DMS153 treated with DMSO at 0.1 percent for 48 hours (cell line): ENCODE results near the gene EFNB2.

Experiments
- DNase-seq: peaks from one replicate; lab custom pipeline; 2025; ENCODE audit not compliant: unreplicated experiment; lab: John Stamatoyannopoulos, UW

The EFNB2 gene

DNA sequence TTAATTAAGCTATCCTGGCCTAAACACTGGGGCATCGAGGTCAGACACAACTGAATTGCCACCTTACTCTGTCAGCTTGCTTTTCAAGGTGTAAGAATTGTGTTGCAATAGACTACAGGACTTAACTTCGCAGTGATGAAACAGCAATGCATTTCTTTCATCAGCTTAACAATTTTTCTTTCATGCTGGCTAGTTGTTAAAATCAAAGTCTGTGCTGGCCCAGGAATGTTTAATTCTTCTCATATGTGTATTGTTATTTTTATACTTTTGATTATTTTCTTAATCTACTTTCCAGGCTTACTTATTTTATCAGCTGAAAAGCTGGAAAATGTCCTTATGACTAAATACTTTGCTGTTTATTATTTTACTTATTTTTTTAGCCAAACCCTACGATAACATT lies 79.7 kb downstream of the EFNB2 start:
- DNase-seq: no peak

- DNase-seq: no peak
Observed at GRCh38 chr13:106455190-106455589, 80.3 kb downstream of the EFNB2 start.

DNA sequence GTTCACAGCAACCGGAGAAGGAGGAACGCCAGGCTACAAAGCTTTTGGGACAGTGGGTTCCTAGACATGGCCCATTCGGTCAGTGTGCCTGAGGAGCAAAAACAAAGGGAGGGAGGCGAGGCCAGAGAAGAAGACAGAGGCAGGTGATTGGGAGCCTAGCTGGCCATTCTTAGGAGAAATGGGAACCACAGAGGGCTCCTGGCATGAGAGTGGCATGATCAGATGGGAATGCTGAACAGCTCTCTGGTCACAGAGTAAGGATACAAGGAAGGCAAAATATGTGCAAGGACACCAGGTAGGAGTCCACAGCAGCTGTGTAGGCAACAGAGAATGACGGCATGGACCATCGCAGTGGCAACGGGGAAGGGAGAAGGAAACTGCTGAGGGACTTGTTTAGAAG lies 82.4 kb downstream of the EFNB2 start:
- no peak for DNase-seq

GRCh38 chr13:106450991-106451390 lies 84.5 kb downstream of the EFNB2 start:
- DNase-seq: no peak

DNA sequence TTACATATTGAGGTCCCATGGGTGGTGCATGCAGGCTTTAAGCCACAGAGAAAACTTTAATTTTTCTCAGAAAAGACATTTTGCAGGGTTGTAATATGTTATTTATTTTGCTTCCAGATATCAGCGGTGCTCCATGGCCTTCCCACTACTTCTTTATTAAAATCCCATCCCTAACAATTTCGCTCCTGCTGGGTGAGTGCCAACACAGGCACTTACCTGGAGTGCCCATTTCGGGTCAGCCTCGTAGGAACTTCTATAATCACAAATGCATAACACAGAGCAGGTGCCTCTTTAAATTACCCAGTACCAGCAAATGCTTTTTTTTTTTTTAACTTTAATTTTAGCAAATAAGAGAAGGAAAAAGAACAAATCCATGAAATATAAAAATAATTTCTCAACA lies 86.4 kb downstream of the EFNB2 start:
- no peak for DNase-seq

- DNase-seq: no peak
Observed at GRCh38 chr13:106445996-106446395, 89.5 kb downstream of the EFNB2 start.

DNA sequence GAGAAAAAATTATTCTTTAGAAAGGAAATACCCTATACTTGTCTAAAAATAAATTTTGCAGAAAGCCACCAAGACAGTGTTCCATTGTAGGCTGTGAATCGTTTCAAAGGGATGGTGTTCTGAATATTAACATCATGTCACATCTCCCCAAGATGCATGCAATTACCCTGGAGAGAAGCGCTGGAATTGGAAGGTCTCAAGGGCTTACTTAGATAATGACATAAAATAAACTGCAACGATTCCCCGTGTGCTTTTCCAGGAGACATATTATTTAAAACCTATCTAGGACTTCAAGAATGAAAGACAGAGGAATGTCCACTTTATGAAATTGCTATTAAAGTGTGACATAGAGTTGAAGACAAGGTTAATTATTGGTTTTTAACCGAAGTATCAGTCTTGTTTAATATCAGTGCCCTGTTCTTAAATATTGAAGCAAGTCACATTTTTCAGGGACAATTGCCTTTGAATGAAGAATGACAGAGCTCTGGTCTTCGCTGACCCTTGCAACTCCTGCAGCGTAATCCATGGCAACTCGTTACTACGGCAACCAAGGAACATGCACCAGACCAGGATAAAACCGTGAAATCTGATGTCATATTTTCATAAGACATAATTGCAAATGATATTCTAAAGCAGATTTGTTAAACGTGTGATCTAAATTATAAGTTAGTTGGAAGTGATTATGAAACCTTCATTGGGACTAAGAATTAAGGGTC lies 91.7 kb downstream of the EFNB2 start:
- no peak for DNase-seq

GRCh38 chr13:106440866-106441265 lies 94.6 kb downstream of the EFNB2 start:
- DNase-seq: peak; percentile 42
